Esophagus muscularis mucosa (tissue), 4 donors: Measurements from ENCODE around the gene NEK2. TPM values are rescaled to one million over a fixed set of nuclear protein-coding genes. Genes with fewer than 3 reads are reported as not detected.

Experiments used
- DNase-seq: peaks from one replicate; pipeline ENCODE4 v3.0.0-alpha.2; 2017; ENCODE audit errors: extremely low spot score
- H3K27ac ChIP-seq, 4 donors: fragments of 200-600 bp; sonication (generic); replicated peaks in 1 of 4; 1 replicate in 3 of 4; 2 replicates in 1 of 4; pipeline ENCODE4 v1.5.1; 2016 to 2019; ENCODE audit warnings: mild to moderate bottlenecking in 1 of 4
- H3K27me3 ChIP-seq, 4 donors: fragments of 200-600 bp; sonication (generic); one replicate each; pipeline versions ENCODE4 v1.5.1 to v1.6.0; 2016 to 2019
- H3K36me3 ChIP-seq, 4 donors: fragments of 200-600 bp; sonication (generic); one replicate each; pipeline ENCODE4 v1.5.1; 2016 to 2019
- H3K4me1 ChIP-seq, 4 donors: fragments of 200-600 bp; sonication (generic); one replicate each; pipeline ENCODE4 v1.5.1; 2016 to 2019
- H3K4me3 ChIP-seq, 4 donors: fragments of 200-600 bp; sonication (generic); 1 replicate in 2 of 4; 2 replicates in 2 of 4; pipeline ENCODE4 v1.5.1; 2016 to 2019; ENCODE audit warnings: mild to moderate bottlenecking in 4 of 4, moderate library complexity in 1 of 4
- H3K9me3 ChIP-seq, 4 donors: fragments of 200-600 bp; sonication (generic); 1 replicate in 3 of 4; 2 replicates in 1 of 4; pipeline ENCODE4 v1.5.1; 2016 to 2019
- CTCF ChIP-seq, 3 experiments: fragments of 200-600 bp in 2 of 3; fragments of 450-650 bp in 1 of 3; sonication (generic) in 2 of 3; IDR thresholded peaks; one replicate each; pipeline ENCODE4 v1.5.1; 2017 to 2019; ENCODE audit warnings: antibody characterized with exemption in 3 of 3, mild to moderate bottlenecking in 2 of 3, moderate library complexity in 1 of 3
- EP300 ChIP-seq: sonication (generic); formaldehyde crosslinking; IDR thresholded peaks from one replicate; pipeline ENCODE4 v1.6.1; 2017; ENCODE audit warnings: antibody characterized with exemption
- POLR2A ChIP-seq: fragments of 450-650 bp; IDR thresholded peaks from one replicate; pipeline ENCODE4 v1.6.1; 2017; ENCODE audit warnings: antibody characterized with exemption, moderate library complexity, mild to moderate bottlenecking, low read depth
- POLR2AphosphoS5 ChIP-seq, 2 donors: sonication (generic); formaldehyde crosslinking; IDR thresholded peaks; one replicate each; pipeline ENCODE4 v1.6.1; 2017; ENCODE audit warnings: antibody characterized with exemption in 2 of 2
- WGBS: methylation state at CpG from one replicate; pipeline ENCODE4 v1.1.5; 2018; 5-methylcytosine and 5-hydroxymethylcytosine counted together
- intact Hi-C: fragments of 100-400 bp; cut with DNase I; formaldehyde crosslinking; loops from one replicate; pipeline ENCODE4 v1.15.1; 2023
- total RNA-seq, 4 donors: library from RNA; depleted of rRNA; stranded (reverse); fragments of >200 nt; gene quantifications; one replicate each; pipeline versions ENCODE4 v1.1.0 to v1.2.1, GENCODE V29; 2016

NEK2 gene
- total RNA-seq, 4 donors from 2014 or later, result not detected

- no peaks in the 10 kb centered on the region for H3K27me3 ChIP-seq
- intact Hi-C loops, result no loop called here
- H3K4me3 ChIP-seq, result no peak overlapping the region
- peaks cover 20 to 49% (median 30%) of the 10 kb centered on the region in 4 donors for H3K4me1 ChIP-seq
- TF ChIP-seq POLR2A, result no peak
- DNase-seq, result no peak
- H3K27ac ChIP-seq, result no peak overlapping the region
- H3K36me3 ChIP-seq, result no peaks in the 10 kb centered on the region
- H3K9me3 ChIP-seq, result no peaks in the 10 kb centered on the region
- 84% methylated on average over 9 of the region's 9 CpGs for WGBS
Observed at GRCh38 chr1:211635597-211636205, 39.7 kb downstream of the NEK2 start.

- WGBS, result 97% methylated on average over 4 of the region's 4 CpGs
- Histone ChIP-seq H3K9me3 (no peaks in the 10 kb centered on the region), H3K27ac (no peak overlapping the region), H3K27me3 (no peaks in the 10 kb centered on the region), H3K36me3 (no peaks in the 10 kb centered on the region), H3K4me1 (peaks cover 20 to 55% (median 35%) of the 10 kb centered on the region in 4 donors), H3K4me3 (no peak overlapping the region)
- no peak for TF ChIP-seq CTCF (IDR thresholded peaks at IDR 0.05)
- no peak for TF ChIP-seq POLR2AphosphoS5 (IDR thresholded peaks at IDR 0.05)
- no peak for TF ChIP-seq POLR2A
- no peak for TF ChIP-seq EP300
- intact Hi-C loops, result no loop called here
- DNase-seq, result no peak
Observed at GRCh38 chr1:211634931-211635330, 40.5 kb downstream of the NEK2 start.

GRCh38 chr1:211634461-211634860, 41.0 kb downstream of the NEK2 start:
- H3K36me3 ChIP-seq, result no peaks in the 10 kb centered on the region
- H3K4me1 ChIP-seq, result peaks cover 20 to 51% (median 33%) of the 10 kb centered on the region in 4 donors
- 93% methylated on average over 4 of the region's 4 CpGs for WGBS
- no peak for DNase-seq
- no peak for TF ChIP-seq EP300
- H3K9me3 ChIP-seq, result no peaks in the 10 kb centered on the region
- no peak overlapping the region for H3K27ac ChIP-seq
- H3K27me3 ChIP-seq, result no peaks in the 10 kb centered on the region
- intact Hi-C loops, result no loop called here
- no peak overlapping the region for H3K4me3 ChIP-seq

GRCh38 chr1:211633524-211633846, 41.9 kb downstream of the NEK2 start:
- TF ChIP-seq CTCF (IDR thresholded peaks at IDR 0.05) (no peak), POLR2A (no peak), POLR2AphosphoS5 (IDR thresholded peaks at IDR 0.05) (no peak), EP300 (no peak)
- Histone ChIP-seq H3K9me3 (no peaks in the 10 kb centered on the region), H3K27ac (peak overlapping the region; percentile 58 to 76 (median 70)), H3K4me1 (peaks cover 20 to 42% (median 33%) of the 10 kb centered on the region in 4 donors), H3K4me3 (no peak overlapping the region), H3K27me3 (no peaks in the 10 kb centered on the region), H3K36me3 (no peaks in the 10 kb centered on the region)
- DNase-seq, result no peak
- WGBS, result 85% methylated on average over 8 of the region's 8 CpGs
- intact Hi-C loops, result no loop called here

GRCh38 chr1:211632808-211633523, 42.5 kb downstream of the NEK2 start:
- TF ChIP-seq EP300, result no peak
- TF ChIP-seq POLR2A, result no peak
- no peak for TF ChIP-seq CTCF (IDR thresholded peaks at IDR 0.05)
- TF ChIP-seq POLR2AphosphoS5 (IDR thresholded peaks at IDR 0.05), result peak; percentile 37 to 74
- DNase-seq, result no peak
- Histone ChIP-seq H3K4me1 (peaks cover 20 to 42% (median 33%) of the 10 kb centered on the region in 4 donors), H3K27ac (peak overlapping the region; percentile 58 to 76 (median 70)), H3K9me3 (no peaks in the 10 kb centered on the region), H3K36me3 (no peaks in the 10 kb centered on the region), H3K27me3 (no peaks in the 10 kb centered on the region), H3K4me3 (no peak overlapping the region)
- intact Hi-C loops, result no loop called here
- 21% methylated on average over 10 of the region's 13 CpGs for WGBS
